Dermis blood vessel endothelial cell (primary cell): ENCODE results near the gene GYPA. TPM values are rescaled to one million over a fixed set of nuclear protein-coding genes. Genes with fewer than 3 reads are reported as not detected.
"Not testable (repeated sequence)": the region's sequence is repeated elsewhere in the genome, so short reads cannot be mapped to it uniquely, and the experiment has no call there.

Source experiments
- DNase-seq: peaks from one replicate; pipeline ENCODE4 v3.0.0; 2010
- total RNA-seq: library from RNA; depleted of rRNA; stranded (reverse); fragments of >200 nt; gene quantifications from 2 replicates; pipeline ENCODE4 v1.2.3, GENCODE V29; 2014

The GYPA gene
- total RNA-seq, result not detected in 2 replicates

DNA sequence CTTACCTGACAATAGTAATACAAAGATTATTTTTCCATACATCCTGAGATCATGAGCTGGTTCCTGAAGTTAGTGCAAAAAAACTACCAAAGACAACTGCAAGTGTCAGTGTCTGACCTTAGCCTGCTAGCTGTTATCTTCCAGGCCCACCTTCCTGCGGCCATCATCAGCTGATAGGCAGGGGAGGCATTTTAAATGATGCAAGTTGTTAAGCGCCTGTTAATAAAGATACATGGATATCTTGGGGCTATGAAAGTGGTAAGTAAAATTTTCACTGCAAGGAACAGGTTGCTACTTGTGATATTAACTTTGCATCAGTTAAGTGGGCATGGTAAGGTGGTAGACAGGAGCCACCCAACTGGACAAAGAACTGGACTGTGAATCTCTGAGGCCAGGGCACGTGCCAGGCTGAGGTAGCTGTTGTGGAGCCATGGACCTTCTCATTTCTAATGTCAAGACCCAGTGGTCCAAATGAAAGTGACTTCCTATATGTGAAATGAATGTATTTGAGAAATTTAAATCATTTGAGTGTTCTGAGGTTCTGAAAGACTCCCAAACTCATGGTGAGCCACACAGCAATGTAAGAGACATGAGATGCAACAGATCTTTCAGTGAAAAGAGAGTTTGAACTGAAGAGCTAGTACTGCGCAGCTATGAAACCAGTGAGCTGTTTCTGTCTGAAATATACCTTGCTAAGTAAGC lies at the start of gene GYPA:
Gene GYPA, minus strand, starts transcription at position 125 of the 702 bp plus-strand sequence. Its CDS starts 83 bp downstream, at position 42.
- DNase-seq, result not testable (repeated sequence)

DNA sequence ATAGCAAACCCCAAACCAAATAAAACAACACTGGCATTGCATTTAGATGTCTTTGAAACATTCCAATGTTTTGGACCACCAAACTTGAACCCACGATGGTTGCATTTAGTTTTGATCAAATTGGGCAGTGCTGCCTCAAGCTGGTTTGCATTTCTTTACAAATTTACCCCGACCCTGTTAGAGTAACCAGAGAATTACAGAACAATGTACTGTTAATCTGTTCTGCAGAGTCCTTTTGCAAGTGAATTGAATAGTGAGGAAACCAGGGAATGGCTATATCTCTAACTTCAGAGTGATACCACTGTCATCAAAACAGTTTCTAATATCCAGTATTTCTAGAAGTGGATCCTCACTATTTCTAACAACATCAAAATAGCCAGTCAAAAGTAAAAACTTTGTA lies 49.5 kb upstream of the GYPA start:
- DNase-seq, result no peak

DNA sequence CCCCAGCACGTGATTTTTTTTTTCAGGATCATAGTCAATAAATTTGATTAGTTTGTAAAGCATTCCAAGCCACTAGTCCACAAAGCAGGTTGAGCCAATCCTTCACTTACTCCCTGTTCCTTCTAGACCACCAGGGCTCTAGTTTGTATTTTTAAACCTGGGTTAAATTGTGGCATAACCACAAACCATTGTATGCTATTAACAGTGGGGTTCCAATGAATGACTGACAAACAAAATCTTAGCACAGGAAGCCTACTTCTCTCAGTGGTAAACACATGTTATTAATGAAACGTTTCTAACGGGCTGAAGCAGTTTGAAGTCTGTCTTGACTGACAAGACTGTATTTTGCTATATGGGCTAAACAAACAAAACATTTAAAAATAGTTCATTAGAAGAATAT lies 48.6 kb upstream of the GYPA start:
- DNase-seq, result no peak

DNA sequence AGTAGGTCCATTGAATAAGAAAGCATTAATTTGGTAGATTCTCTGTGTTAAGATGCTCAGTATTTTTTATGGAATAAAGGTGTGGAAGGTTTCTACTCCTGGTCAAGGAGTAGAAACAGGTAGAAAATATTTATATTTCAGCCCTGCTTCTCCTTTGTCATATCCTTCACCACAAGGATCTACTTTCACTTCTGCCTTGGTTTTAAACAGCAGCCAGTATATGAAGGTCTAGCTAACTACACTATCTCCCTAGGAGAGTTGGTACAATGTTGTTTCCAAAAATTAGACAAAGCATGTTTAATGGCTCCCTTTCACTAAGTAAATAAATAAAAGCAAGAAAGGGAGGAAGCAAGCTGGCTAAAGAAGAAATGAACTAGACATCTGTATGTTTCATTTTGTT lies 44.6 kb upstream of the GYPA start:
- DNase-seq, result no peak

DNA sequence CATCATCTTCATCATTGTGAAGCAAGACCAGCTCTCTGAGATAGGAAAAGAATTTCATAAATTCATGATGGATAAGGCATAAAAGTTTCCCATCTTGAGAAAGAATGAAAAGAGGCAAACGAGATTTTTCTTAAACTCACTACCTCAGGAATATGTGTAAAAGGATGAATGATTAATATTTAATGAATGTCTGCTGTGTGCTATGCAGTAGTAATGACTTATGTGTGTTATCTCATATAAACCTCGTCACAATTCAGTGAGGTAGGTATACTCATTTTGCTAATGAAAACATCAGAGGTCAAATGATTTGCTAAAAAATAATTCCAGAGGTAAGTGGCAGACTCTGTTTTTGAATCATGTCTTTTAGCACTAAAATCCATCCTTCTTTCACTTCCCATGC lies 42.6 kb upstream of the GYPA start:
- DNase-seq, result no peak

DNA sequence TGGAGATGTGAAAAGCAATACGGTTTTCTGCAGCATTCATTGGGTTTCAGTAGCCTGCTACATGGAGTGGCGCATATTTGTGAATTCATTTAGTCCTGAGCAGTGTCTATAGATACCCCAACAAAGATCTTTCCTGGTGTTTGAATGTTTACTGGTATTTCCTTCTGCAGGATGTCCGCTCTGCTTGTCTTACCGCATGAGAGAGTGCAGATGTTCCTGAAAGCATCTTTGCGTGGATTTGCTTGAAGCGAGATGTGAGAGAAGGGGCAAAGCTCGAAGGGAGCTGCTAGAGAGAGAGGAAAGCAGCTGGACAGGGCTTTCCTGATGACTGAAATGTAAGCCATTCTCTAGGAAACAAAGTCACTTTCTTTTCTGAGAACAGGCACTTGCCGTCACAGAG lies 40.9 kb upstream of the GYPA start:
- DNase-seq, result no peak

DNA sequence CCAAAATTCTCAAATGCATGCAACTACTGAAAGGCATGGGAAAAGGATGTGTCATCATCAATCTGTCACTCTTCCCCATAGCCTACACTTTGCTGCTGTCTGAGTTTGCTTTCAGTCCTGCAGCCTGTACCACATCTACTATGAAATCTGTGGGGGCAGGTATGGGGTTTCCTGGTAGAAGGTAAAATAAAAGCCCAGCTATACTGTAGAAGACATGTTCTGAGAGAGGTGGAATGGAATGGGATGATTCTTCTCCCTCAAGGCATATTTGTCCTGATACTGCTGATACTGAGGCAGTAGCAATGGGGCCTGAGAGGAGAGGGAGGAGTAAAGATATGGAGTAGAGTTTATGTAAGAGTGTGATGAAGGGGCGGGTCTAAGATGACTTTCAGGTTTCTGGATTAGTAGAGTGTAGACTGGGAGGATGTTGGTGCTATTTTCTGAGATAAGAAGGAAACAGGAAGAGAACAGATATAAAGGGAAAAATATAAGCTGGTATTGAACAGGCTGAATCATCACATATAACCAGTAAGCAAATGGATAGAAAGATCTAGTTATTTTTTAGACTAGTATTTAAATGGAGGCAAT lies 38.7 kb upstream of the GYPA start:
- no peak for DNase-seq

DNA sequence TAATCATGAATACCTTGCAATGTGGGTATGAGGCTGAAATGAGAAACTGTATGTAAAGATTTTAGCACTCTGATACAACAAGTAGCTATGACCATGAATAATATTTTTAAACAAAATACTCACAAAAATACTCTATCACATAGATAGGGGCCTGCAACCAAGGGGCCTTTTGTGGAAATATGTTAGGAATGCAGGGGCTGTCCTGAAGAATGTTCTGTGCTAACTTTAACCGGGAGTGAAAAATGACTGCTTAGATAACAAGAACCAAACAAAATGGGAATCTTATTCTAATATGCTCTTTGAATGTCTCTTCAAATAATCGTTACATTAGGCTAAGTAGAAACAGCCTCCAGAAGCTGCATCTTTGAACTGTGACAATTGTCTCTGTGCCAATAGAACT lies 37.9 kb upstream of the GYPA start:
- peak; percentile 12 for DNase-seq

DNA sequence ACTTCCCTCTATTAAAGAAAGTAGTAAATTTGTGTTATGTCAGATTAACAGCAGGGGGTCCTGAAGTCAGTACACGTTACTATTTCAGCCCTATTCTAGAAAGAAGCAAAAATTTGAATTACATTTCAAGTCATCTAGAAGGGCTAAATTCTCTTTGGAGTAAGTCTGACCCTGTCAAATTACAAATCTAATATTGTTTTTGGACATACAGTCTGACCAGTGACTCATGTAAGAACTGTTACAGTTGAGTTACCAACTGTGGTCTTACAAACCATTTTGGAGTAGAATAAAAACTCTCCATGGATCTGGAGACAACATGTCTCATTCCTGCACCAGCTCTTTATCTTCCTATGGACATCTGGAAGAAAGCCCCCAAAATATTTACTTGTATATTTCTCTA lies 36.0 kb upstream of the GYPA start:
- no peak for DNase-seq

DNA sequence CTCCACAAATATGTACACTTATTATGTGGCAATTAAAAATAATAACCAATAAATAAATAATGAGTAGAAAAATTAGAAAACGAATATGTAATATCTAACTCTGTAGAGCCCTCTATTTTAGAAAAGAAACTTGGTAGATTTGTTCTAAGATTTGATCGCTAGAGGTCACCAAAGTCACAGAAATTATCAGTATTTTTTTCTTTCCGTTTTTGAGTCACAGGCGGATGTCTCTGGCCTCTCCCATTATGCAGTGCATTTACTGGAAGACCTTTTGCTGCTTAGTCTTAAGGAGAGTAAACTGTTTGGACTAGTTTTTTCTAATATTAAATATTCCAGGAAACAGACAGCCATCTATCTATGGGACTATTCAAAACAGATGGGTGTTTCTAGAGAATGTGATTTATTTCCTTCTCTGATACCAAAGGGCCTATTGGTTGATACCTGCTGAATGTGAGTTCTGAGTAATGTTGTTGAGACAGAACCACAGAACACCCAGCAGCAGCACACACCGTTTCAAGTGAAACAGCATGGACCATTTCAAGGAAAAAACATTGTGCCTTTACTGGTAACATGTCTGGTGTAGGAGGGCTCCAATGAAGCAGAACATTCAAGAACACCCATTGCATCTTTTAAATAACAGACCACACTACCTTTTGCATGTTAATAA lies 34.0 kb upstream of the GYPA start:
- DNase-seq, result peak; percentile 84

DNA sequence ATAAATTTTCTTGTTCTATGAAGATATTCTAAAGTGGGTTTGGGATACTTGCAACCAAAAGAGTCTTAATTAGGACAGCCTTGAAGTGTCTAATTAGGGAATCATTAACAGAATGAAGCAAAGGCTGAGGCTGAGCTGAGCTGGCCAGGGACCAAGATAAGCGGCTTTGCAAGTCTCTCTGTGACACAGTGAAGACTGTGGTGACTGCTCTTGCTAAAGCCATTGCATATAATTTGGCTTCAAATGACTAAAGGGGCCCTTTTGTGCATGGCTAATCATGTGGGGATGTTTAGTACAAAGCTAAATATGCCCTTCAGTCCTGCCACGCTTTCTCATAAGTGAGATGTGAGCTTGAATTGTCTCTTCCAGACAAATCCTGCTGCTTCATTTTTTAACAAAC lies 31.2 kb upstream of the GYPA start:
- no peak for DNase-seq

DNA sequence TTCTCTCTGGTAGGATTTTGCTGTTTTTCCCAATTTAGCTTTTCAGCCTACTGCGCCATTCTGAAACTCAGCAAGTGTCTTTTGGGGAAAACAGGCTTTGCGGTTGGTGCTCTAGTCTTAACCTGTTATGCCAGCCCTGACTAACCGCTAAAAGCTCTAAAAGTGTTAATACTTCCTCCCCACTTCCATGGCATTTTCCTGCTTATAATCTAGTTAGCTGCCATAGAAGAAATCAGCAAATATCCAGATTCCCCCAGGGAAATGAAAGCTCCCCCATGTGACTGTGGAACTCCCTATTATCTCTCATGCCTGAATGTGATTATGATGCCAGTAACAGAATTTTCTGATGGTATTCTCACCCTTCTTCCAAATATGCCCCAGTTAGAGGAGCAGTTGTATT lies 28.7 kb upstream of the GYPA start:
- no peak for DNase-seq

DNA sequence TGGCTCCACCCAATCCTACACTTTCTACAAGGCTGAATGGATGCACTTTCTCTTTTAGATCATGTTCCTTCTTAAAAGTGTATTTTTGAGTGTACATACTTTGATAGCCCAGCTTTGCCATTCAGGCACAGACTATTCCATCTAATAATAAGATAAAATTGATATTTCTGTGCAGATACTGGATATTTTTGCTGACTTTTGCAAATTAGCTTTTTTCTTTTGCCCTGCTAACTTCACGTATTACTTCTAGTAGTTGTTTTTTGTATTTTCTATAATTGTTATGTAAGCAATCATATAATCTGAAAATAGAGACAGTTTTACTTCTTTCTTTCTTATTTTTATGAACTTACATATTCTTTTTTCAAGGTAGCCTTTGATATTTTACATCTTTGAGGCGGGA lies 13.5 kb upstream of the GYPA start:
- no peak for DNase-seq

DNA sequence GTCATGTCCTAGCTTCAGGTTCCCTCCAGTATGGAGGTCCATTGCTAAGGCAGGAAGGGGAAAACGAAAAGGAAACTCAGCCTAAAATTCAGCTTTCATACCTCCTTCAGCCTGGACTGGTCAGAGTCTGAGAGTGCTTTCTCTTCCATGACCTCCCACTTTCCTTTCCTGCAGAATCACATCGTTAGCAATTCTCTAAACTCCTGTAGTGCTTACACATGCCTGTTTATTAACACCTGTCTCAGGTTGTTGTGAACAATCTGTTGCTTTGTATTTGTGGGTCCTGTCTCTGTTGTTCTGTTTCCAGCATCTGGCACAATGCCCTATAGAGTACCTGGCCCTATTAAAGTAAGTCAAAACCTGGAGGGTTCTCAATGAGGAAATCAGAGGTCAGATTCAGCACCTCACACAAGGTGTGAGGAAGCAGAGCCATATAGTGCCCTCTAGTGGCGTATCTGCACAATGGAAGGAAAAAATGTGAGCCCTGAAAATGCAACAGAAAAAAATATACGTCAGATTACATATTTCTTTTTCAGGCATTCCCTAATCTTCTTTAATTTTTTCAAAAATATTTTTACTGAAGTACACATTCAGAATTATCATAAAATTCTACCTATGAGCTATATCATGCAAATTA lies 2.3 kb upstream of the GYPA start:
- peak; percentile 40 for DNase-seq

DNA sequence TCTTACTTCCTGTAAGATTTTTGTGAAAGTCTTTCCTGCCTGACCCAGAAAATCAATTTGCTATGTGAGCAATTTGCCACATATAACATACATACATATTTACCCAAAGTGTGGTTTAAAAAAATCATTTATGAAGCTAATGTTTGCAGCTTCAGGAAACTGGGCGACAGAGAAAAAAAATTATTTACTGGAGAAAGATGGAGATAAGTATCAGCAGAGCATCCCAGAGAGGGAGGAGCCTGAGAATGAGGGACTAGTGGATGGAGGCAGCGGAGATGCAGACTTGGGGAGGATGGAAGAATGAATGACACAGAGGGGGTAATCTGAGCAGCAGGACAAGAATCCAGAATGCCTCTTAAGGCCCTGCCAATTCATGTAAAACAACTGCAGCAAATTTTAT lies 975 bp upstream of the GYPA start:
- DNase-seq, result no peak

DNA sequence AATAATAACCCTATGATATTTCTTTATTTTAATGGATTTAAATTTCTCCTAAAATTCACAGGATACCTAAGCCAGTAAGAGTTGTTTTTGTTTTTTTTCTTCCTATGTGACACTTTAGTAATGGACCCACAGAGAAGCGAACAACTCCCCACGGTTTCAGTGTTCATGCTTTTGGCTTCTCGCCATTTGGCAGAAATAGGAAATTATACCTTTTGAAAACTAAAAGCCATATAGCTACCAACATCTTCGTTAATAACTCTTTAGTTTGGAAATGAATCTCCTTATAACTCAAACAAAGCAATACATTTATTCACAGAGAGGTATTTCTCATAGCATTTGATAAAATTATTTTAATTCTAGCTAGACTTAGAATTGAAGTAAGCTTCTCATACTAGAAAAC lies 527 bp downstream of the GYPA start:
- not testable (repeated sequence) for DNase-seq

DNA sequence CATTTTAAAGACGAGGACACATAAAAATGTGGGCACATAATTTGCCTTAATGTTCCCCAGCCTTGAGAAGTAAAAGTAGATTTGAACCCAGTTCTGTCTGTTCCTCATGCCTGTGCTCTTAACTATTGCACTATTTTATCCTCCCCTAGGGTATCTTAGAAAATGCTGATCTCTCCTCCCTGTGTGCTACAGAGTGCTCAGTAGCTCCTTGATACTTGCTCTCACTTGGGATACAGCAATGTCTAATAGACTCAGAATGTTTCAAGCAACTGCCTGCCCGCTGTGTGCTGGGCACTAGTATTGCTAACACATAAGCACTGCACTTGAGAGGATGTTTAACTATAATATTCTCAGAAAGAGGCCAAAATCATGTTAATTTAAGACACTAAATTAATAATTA lies 971 bp downstream of the GYPA start:
- DNase-seq, result not testable (repeated sequence)

DNA sequence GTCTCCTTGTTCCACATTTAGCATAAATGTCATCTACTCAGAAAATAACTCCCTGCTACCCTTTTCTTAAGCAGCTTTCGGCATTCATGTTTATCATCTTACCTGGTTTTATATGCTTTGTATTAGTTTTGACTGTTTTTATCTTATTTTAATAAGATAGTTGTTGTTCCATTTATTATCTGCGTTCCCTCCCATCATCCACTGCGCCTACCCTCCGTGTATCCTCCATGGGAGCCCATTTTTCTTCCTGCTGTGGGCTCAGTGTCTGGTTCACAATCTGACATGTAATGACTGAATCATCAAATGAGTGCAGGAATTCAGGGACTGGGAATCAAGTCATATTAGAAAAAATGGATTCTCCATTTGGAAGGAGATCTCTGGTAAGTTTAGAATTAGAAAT lies 2.3 kb downstream of the GYPA start:
- not testable (repeated sequence) for DNase-seq

DNA sequence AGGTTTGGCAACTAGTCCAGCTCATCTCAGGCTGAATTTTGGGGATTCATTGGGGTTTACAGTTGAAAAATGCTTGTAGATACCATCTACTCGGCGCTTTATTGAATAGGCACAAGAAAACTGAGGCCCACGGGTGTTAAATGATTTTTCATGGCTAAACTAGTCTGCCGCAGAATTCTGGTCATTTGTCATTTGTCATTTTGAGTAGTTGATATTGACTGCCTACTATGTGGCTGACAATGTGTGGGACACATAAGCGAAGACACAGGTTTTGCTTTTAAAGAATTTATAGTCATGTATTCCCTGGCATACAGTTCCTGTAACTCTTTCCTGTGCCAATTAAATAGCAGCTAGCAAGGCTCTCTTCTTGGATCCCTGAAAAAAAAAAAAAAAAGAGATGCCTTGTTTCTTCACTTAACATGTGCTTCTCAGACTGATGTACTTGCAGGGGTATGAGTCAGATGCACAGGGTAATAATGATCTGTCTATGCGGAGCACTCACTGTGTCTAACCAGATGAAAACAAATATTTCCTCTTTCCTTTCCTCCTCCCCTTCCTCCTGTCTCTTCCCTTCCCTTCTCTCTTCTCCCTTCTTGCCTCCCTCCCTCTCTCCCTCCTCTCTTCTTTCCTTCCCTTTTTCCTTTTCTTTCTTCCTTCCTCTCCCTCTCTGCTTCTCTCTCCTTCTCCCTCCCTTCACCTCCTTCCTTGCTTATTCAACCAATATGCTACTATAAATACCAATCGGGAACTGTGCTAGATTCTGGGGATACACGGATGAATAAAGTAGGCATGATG lies 3.2 kb downstream of the GYPA start:
- DNase-seq, result not testable (repeated sequence)

DNA sequence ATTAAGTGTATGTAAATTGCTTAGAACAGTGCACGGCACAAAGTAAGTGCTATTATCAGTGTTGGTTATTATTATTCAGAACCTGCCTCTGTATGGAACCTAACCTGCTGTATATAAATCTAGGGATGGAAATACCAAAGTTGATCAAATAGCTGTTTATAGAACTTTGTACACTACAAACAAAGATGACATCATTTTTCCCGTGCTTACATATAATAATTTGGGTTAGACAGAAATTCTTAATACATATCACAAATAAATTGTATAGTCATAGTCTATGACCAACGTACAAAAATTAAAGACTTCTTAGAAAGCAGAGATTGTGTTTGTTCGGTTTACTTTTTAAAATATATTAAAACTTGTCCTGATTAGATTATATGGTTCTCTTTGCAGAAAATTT lies 4.3 kb downstream of the GYPA start:
- DNase-seq, result not testable (repeated sequence)

DNA sequence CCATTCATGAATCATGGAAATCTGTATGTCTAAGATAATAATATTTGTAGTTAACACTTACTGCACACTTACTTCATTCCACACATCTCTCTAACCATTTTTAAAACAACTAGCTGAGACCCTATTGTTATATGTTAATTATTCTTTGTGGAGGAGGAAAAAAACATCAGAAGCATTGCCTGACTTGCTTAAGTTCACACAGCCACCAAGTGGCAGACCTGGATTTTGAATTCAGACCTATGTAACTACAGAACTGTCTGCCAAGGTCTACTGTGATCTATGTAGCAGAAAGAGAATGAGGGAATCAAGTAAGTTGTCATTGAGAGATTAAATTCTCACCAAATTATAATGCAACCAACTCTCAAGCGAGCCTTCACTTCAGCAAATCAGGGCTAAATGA lies 10.4 kb downstream of the GYPA start:
- DNase-seq, result not testable (repeated sequence)

DNA sequence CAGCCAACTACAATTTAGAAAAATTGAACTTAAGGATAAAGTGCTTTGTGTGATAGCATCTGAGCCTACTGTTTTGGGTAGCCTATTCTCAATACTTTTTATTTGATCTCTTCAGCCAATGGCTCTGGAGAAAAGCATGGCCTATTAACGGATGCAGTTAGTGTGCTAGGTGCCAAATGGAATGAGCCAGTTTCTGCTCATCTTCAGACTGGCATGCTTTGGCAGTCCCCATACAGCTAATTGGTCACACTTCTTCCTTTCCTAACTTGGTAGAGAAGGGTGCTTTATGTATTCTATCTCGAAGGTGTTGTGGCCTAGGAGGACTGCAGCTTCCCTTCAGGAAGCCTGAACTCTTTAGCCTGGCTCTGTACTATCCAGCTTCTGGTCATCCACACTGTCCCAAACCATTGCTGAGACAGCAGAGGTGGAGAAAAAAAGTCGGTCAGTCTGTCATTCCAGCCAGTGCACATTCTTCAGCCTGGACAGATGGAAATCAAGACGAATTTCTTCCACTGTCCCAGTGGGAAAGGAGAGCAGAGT lies 11.1 kb downstream of the GYPA start:
- not testable (repeated sequence) for DNase-seq
